ENCODE measurements around the gene RFK. TPM values are rescaled to one million over a fixed set of nuclear protein-coding genes. Genes with fewer than 3 reads are reported as not detected.

RFK gene
- total RNA-seq, 2 experiments from 2014 or later = 17.0 to 19.0 TPM

DNA sequence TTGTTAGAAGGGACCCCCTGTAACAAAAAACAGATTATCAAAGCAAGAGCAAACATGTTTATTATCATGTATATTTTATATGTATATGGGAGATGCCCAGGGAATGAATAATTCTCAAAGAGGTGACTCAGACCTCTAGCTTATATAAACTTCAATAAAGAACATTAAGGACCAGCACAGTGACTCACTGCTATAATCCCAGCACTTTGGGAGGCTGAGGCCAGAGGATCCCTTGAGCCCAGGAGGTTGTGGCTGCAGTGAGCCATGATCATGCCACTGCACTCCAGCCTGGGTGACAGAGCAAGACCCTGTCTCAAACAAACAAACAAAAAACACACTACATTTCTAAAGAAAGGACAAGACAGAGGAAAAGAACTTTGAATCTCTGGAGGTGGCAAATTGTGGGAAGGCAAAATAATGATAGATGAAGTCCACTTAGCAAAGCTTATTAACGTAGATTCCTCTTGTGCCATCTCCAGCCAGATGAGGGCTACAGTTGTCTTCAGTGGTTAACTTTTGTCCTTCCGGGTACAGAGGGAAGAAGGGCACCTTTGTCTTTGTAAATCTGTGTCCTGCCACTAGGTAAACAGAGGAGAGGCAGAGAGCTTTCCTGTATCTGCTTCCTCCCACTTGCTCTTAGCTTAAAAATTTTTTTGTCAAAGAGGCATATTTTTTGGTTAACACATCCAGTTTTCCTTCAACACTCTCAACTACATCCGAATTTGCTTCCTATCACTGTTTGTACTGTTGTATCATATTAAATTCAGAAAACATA, 7.5 kb upstream of the RFK start:
- no peak for DNase-seq
- CTCF ChIA-PET = interaction anchor here (0.9 to 2.2 kb wide), 9 partner anchors 18 to 303 kb away, joined by 3 to 12 read pairs (median 3); no protein-coding TSS in a partner anchor
- Mint-ChIP-seq H3K4me1 (peaks cover 42% of the 10 kb centered on the region), H3K36me3 (no peaks in the 10 kb centered on the region), H3K27ac (no peak overlapping the region), H3K4me3 (no peak overlapping the region), H3K9me3 (ENCODE audit: low read depth) (no peaks in the 10 kb centered on the region), H3K27me3 (no peaks in the 10 kb centered on the region)
- no peak for ATAC-seq

DNA sequence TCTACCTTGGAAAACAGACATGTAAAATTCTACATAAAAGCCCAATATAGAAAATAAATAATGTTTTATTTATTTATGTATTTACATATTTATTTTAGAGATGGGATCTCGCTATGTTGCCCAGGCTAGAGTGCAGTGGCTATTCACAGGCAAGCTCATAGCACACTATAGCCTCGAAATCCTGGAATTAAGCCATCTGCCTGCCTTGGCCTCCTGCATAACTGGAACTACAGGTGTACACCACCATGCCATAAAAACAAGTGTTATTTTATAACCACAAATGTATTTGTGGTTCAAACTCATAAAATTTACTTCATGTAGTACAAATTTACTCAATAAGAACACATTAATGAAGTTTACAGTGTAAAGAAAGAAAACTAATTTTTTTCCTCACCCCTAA, 7.0 kb upstream of the RFK start:
- no peak overlapping the region for H3K27ac Mint-ChIP-seq
- H3K9me3 Mint-ChIP-seq (ENCODE audit: low read depth) = no peaks in the 10 kb centered on the region
- CTCF ChIA-PET = interaction anchor here (0.7 to 2.2 kb wide), 5 partner anchors 19 to 303 kb away, joined by 3 to 12 read pairs (median 3); no protein-coding TSS in a partner anchor
- H3K36me3 Mint-ChIP-seq = no peaks in the 10 kb centered on the region
- no peaks in the 10 kb centered on the region for H3K27me3 Mint-ChIP-seq
- H3K4me1 Mint-ChIP-seq = peaks cover 42% of the 10 kb centered on the region
- ATAC-seq (no peak), DNase-seq (no peak)
- H3K4me3 Mint-ChIP-seq = no peak overlapping the region

DNA sequence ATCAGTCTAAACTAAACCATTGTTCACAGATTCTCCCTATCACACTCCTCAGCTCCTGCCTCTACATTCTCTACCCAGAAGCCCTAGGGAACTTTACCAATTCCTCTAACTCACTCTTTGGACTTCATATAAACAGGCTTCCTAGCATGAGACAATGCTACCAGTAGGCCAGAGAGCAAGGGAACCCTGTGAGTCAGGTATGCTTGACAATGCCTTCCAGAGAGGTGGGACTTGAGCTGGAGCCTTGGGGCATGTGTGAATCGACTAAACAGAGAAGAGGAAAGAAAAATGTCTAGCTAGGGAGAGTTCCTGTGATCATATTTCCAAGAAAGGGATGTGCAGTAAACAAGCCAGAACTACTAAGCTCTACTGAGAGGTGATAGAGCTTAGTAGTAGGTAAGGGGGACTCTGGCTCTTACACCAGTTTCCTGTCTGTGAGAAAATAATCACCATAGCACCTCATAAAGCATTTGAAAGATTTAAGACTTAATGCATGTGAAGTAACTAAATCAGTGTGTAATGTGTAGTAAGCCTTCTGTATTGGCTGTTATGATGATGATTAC, 6.4 kb upstream of the RFK start:
- no peaks in the 10 kb centered on the region for H3K27me3 Mint-ChIP-seq
- no peak overlapping the region for H3K4me3 Mint-ChIP-seq
- H3K36me3 Mint-ChIP-seq = no peaks in the 10 kb centered on the region
- peaks cover 44% of the 10 kb centered on the region for H3K4me1 Mint-ChIP-seq
- peak; percentile 22 for ATAC-seq
- DNase-seq = no peak
- no peaks in the 10 kb centered on the region for H3K9me3 Mint-ChIP-seq (ENCODE audit: low read depth)
- CTCF ChIA-PET = interaction anchor here (0.7 to 2.2 kb wide), 5 partner anchors 25 to 304 kb away, joined by 3 to 12 read pairs (median 3); no protein-coding TSS in a partner anchor
- H3K27ac Mint-ChIP-seq = peak overlapping the region; percentile 58

DNA sequence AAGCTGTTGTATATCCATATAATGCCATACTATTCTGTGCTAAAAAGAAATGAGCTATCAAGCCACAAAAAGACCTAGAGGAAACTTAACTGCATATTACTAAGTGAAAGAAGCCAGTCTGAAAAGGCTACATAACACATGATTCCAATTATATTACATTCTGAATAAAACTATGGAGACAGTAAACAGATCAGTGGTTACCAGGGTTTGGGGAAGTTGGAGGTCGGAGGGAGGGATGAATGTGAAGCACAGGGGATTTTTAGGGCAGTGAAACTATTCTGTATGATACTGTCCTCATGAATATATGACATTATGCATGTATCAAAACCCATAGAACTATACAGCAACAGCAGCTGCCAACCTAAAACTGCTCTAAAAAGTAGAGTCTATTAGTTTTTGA, 5.6 kb upstream of the RFK start:
- Mint-ChIP-seq H3K27me3 (no peaks in the 10 kb centered on the region), H3K4me3 (no peak overlapping the region), H3K36me3 (no peaks in the 10 kb centered on the region), H3K9me3 (ENCODE audit: low read depth) (no peaks in the 10 kb centered on the region), H3K27ac (no peak overlapping the region), H3K4me1 (peaks cover 44% of the 10 kb centered on the region)
- no peak for ATAC-seq
- no peak for DNase-seq
- CTCF ChIA-PET = interaction anchor here (1.3 kb wide), 1 partner anchor 43 kb away, joined by 3 read pairs; no protein-coding TSS in a partner anchor

DNA sequence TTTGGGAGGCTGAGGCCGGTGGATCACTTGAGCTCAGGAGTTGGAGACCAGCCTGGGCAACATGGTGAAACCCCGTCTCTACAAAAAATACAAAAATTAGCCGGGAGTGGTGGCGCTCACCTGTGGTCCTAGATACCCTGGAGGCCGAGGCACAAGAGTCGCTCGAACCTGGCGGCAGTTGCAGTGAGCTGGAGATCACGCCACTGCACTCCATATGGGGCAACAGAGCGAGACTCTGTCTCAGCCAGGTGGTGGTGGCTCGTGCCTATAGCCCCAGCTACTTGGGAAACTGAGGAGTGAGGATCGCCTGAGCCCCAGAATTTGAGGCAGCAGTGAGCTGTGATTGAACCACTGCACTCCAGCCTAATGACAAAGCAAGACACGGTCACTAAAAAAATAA, 2.4 kb upstream of the RFK start:
- Mint-ChIP-seq H3K36me3 (peaks cover 14% of the 10 kb centered on the region), H3K27ac (no peak overlapping the region), H3K4me1 (peaks cover 34% of the 10 kb centered on the region), H3K4me3 (no peak overlapping the region), H3K9me3 (ENCODE audit: low read depth) (no peaks in the 10 kb centered on the region), H3K27me3 (no peaks in the 10 kb centered on the region)
- CTCF ChIA-PET = no interaction called here
- ATAC-seq (no peak), DNase-seq (no peak)

DNA sequence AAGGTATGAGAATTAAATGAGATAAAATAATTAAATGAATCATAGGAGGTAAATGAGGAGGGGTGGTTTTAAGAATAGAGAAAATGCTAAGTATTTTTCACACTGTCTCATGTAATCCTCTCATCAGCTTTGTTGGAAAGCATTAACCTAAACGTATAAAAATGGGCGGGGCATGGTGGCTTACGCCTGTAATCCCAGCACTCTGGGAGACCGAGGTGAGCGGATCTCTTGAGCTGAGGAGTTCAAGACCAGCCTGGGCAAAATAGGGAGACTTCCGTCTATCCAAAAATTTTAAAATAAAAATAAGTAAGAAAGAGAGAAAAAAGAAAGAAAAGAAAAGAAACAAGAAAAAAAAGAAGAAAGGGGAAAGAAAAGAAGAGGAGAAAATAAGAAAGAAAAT, 1.9 kb upstream of the RFK start:
- Mint-ChIP-seq H3K27ac (no peak overlapping the region), H3K36me3 (peaks cover 16% of the 10 kb centered on the region), H3K9me3 (ENCODE audit: low read depth) (no peaks in the 10 kb centered on the region), H3K27me3 (no peaks in the 10 kb centered on the region), H3K4me1 (peaks cover 34% of the 10 kb centered on the region), H3K4me3 (no peak overlapping the region)
- CTCF ChIA-PET = no interaction called here
- DNase-seq (no peak), ATAC-seq (no peak)

DNA sequence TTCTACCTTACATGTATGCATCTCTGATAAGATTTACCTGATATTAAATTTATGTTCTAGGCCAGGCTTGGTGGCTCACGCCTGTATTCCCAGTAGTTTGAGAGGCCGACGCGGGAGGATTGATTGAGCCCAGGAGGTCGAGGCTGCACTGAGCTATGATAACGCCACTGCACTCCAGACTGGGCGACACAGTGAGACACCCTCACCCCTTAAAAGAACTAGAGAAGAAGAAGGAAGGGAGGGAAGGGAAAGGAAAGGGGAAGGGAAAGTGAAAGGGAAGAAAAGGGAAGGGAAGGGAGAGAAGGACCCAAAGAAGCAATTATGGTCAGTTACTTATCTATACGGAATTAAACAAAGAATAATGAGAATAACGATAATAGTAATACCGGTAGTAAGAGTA, 1.2 kb upstream of the RFK start:
- peaks cover 24% of the 10 kb centered on the region for H3K36me3 Mint-ChIP-seq
- H3K4me3 Mint-ChIP-seq = peak overlapping the region; percentile 94
- H3K27me3 Mint-ChIP-seq = no peaks in the 10 kb centered on the region
- peaks cover 33% of the 10 kb centered on the region for H3K4me1 Mint-ChIP-seq
- peak overlapping the region; percentile 98 for H3K27ac Mint-ChIP-seq
- DNase-seq (no peak), ATAC-seq (no peak)
- H3K9me3 Mint-ChIP-seq (ENCODE audit: low read depth) = no peaks in the 10 kb centered on the region
- CTCF ChIA-PET = interaction anchor here (1.2 to 2.5 kb wide), 7 partner anchors 9 to 263 kb away, joined by 3 to 12 read pairs (median 10); no protein-coding TSS in a partner anchor

DNA sequence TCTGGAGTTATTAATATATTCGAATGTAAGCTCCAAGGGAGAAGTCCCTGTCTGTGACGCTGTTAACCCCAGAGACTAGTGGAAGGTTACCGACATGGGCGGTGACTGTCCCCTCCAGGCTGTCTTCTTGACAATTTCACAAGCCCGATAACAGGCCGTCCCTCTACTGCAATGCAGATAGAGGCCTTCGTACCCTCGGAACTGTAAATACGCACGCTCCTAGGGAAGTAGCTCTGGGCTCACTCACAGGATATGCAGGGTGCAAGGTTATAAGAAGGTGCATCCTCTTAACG, 680 bp upstream of the RFK start:
- H3K4me1 Mint-ChIP-seq = peaks cover 33% of the 10 kb centered on the region
- CTCF ChIA-PET = interaction anchor here (0.7 to 2.5 kb wide), 11 partner anchors 8 to 312 kb away, joined by 3 to 12 read pairs (median 4); no protein-coding TSS in a partner anchor
- H3K27me3 Mint-ChIP-seq = no peaks in the 10 kb centered on the region
- H3K36me3 Mint-ChIP-seq = peaks cover 24% of the 10 kb centered on the region
- H3K4me3 Mint-ChIP-seq = peak overlapping the region; percentile 94
- peak; percentile 80 for DNase-seq
- peak overlapping the region; percentile 98 for H3K27ac Mint-ChIP-seq
- ATAC-seq = peak; percentile 62
- no peaks in the 10 kb centered on the region for H3K9me3 Mint-ChIP-seq (ENCODE audit: low read depth)

DNA sequence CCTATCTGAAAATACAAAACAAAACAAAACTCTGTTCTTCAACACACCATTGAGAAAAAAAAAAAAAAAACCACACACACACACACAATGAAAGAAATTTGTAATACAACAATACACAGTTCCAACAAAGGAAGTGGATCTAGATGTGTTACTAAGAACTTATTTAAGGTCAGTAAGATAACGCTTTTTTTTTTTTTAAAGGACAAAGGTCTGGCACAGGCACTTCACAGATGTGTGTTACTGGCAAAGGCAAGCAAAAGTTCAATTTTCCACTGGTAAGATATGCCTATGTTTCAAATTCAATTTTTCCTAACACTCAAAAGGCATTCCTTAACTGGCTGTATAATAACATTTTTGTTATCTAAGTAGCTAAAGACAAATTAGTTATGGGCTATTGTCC, 3.6 kb downstream of the RFK start:
- Mint-ChIP-seq H3K9me3 (ENCODE audit: low read depth) (no peaks in the 10 kb centered on the region), H3K4me1 (peaks cover 35% of the 10 kb centered on the region), H3K36me3 (peaks cover 36% of the 10 kb centered on the region), H3K4me3 (no peak overlapping the region), H3K27me3 (no peaks in the 10 kb centered on the region), H3K27ac (no peak overlapping the region)
- CTCF ChIA-PET = interaction anchor here (0.6 to 1.5 kb wide), 2 partner anchors 12 to 312 kb away, joined by 3 read pairs; no protein-coding TSS in a partner anchor
- DNase-seq = no peak
- no peak for ATAC-seq

DNA sequence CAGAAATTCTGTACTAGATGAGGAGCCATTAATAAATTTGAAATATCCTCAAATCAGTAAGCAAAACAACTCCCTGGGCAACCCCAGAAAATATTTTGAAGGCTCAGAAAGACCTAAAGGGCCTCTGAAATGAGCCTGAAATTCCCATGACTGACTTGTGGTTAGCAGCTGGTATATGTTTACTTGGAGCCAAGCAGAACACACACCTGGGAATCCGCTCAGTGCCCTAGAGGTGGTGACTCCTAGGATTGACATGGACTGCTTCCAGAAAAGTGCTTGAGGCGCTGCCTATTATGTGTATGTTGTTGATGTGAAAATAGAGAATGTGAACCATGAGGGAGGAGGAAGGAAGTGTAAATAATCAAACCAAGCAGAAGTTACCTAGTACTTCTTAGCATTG, 14.7 kb downstream of the RFK start:
- H3K4me3 Mint-ChIP-seq = no peak overlapping the region
- no peaks in the 10 kb centered on the region for H3K27me3 Mint-ChIP-seq
- no peaks in the 10 kb centered on the region for H3K4me1 Mint-ChIP-seq
- peaks cover 11% of the 10 kb centered on the region for H3K36me3 Mint-ChIP-seq
- no peak for DNase-seq
- no peak overlapping the region for H3K27ac Mint-ChIP-seq
- CTCF ChIA-PET = interaction anchor here (1.5 kb wide), 1 partner anchor 12 kb away, joined by 4 read pairs; no protein-coding TSS in a partner anchor
- no peak for ATAC-seq
- H3K9me3 Mint-ChIP-seq (ENCODE audit: low read depth) = no peaks in the 10 kb centered on the region

DNA sequence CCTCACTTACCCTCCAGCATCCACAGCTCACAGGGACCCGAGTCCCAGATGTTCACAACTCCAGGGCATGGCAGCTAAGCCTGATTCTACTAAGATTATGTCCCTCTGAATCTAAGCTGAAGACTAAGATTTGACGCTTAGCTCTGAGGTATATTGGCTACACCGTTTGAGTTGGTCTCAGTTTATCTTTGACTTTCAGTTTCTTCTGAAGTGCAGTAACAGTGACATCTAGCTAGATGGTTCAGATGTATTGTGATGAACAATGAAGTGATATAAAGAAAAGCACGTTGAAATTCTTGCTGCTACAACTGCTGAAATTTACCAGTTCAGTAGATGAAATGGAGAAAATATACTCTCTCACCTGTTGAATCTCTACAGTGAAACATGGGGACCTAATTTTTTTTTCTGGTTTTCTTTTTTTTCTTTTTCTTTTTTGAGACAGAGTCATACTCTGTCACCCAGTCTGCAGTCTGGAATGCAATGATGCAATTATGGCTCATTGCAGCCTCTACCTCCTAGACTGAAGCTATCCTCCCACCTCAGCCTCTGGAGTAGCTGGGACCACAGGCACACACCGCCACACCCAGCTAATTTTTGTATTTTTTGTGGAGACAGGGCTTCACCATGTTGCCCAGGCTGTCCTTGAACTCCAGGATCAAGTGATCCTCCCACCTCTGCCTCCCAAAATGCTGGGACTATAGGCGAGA, 15.7 kb downstream of the RFK start:
- Mint-ChIP-seq H3K9me3 (ENCODE audit: low read depth) (no peaks in the 10 kb centered on the region), H3K36me3 (peaks cover 7% of the 10 kb centered on the region), H3K4me3 (no peak overlapping the region), H3K4me1 (peaks cover 4% of the 10 kb centered on the region), H3K27me3 (no peaks in the 10 kb centered on the region), H3K27ac (no peak overlapping the region)
- CTCF ChIA-PET = interaction anchor here (0.6 to 1.5 kb wide), 2 partner anchors 12 to 13 kb away, joined by 3 to 4 read pairs; no protein-coding TSS in a partner anchor
- no peak for ATAC-seq
- DNase-seq = no peak

DNA sequence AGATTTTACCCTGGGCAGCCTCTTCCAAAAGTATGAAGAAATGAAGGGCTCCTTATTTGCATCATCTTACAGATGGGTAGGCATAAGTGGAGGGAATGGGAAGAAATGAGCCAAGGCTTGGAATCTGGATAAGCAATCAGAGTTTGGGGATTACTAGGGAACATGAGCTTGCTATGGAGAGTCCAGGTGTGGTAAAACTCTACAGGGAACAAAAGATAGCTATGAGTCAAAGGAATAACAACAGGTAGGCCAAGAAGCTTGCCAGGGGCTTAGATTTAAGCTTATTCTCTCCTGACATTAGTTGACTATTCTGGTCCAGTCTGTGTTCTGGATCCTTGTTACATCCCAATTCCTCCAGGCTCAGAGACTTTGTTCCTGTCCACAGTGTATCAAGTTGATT, 16.4 kb downstream of the RFK start:
- DNase-seq = no peak
- Mint-ChIP-seq H3K27ac (no peak overlapping the region), H3K9me3 (ENCODE audit: low read depth) (no peaks in the 10 kb centered on the region), H3K4me1 (peaks cover 9% of the 10 kb centered on the region), H3K4me3 (no peak overlapping the region), H3K36me3 (peaks cover 4% of the 10 kb centered on the region), H3K27me3 (no peaks in the 10 kb centered on the region)
- CTCF ChIA-PET = interaction anchor here (0.6 kb wide), 1 partner anchor 12 kb away, joined by 3 read pairs; no protein-coding TSS in a partner anchor
- no peak for ATAC-seq

DNA sequence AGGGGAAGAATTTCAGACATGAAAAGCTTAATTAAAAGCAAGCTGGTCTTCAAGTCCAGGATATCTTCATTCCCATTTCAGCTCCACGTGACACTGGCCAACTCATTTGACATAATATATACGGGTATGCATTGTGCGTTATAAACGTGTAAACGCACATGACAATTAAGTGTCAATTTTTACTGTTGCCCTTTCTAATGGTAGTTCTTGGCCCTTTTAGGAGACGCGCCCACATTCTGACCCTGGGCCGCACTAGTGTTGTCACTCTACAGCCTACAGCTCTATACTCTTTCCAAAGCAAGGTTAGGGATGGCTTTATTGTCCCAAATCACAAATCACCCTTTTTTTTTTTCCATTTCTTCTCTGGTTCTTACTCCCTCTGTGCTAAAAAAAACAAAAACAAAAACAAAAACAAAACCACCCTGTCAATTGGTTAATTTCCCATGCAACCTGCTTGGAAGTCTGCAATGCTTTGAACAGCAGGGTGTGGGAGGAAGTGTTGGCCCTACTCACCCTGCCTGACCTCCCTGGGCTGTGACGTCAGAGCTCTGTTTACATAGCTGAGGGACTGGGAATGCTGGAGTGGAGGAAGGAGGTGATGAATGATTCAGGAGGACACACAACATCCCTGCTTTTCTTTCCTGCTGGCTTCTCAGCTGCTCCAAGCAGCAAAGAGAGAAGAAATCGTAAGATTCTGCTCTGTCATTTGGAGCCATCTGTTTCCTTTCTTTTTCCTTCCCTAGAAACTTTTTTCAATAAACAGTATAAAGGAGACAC, 19.3 kb downstream of the RFK start:
- no peak for ATAC-seq
- Mint-ChIP-seq H3K9me3 (ENCODE audit: low read depth) (no peaks in the 10 kb centered on the region), H3K4me3 (no peak overlapping the region), H3K4me1 (peaks cover 9% of the 10 kb centered on the region), H3K36me3 (no peaks in the 10 kb centered on the region), H3K27ac (no peak overlapping the region), H3K27me3 (no peaks in the 10 kb centered on the region)
- DNase-seq = no peak
- CTCF ChIA-PET = interaction anchor here (2.0 kb wide), 1 partner anchor 18 kb away, joined by 4 read pairs; no protein-coding TSS in a partner anchor
